HEK293T (cell line): ENCODE measurements around the gene NDUFB8.
A peak's percentile ranks its signal among the peaks of the same experiment; 100 is the strongest.

Experiments
- CTCF ChIA-PET: fragments of 350-600 bp; formaldehyde crosslinking; extraction: SDS; loops from one replicate; lab custom pipeline; 2021; ENCODE audit warnings: antibody characterized with exemption, inconsistent platforms; lab: Yijun Ruan, JAX
- POLR2A ChIA-PET: fragments of 350-600 bp; formaldehyde crosslinking; extraction: SDS; loops from one replicate; lab custom pipeline; 2020; ENCODE audit warnings: antibody characterized with exemption, inconsistent platforms; lab: Yijun Ruan, JAX
- DNase-seq: peaks from one replicate; pipeline ENCODE4 v3.0.0; 2012; ENCODE audit warnings: mixed read lengths; ENCODE audit errors: extremely low spot score
- ARNT ChIP-seq: fragments of 450-650 bp; IDR thresholded peaks from 2 replicates; pipeline ENCODE4 v1.6.1; 2017; ENCODE audit warnings: mild to moderate bottlenecking
- BHLHE40 ChIP-seq: fragments of 450-650 bp; IDR thresholded peaks from 2 replicates; pipeline ENCODE4 v1.6.1; 2016; ENCODE audit warnings: mild to moderate bottlenecking, moderate library complexity, borderline replicate concordance
- CTBP1 ChIP-seq: fragments of 450-650 bp; IDR thresholded peaks from 2 replicates; pipeline ENCODE4 v1.6.1; 2016; ENCODE audit warnings: borderline replicate concordance
- ELF4 ChIP-seq: fragments of 450-650 bp; IDR thresholded peaks from 2 replicates; pipeline ENCODE4 v1.6.1; 2017; ENCODE audit warnings: antibody characterized with exemption
- FOXA1 ChIP-seq: fragments of 450-650 bp; IDR thresholded peaks from 2 replicates; pipeline ENCODE4 v1.6.1; 2016; ENCODE audit warnings: mild to moderate bottlenecking
- FOXK2 ChIP-seq: fragments of 450-650 bp; IDR thresholded peaks from 2 replicates; pipeline ENCODE4 v1.6.1; 2016; ENCODE audit warnings: mild to moderate bottlenecking
- FOXM1 ChIP-seq: fragments of 450-650 bp; IDR thresholded peaks from 2 replicates; pipeline ENCODE4 v1.6.1; 2017; ENCODE audit warnings: mild to moderate bottlenecking, borderline replicate concordance
- HDGF ChIP-seq: fragments of 450-650 bp; IDR thresholded peaks from 2 replicates; pipeline ENCODE4 v1.6.1; 2017; ENCODE audit warnings: antibody characterized with exemption, borderline replicate concordance
- L3MBTL2 ChIP-seq: fragments of 450-650 bp; conservative IDR thresholded peaks from 2 replicates; pipeline ENCODE4 v1.6.1; 2016; ENCODE audit warnings: mild to moderate bottlenecking
- LEF1 ChIP-seq: fragments of 450-650 bp; IDR thresholded peaks from 2 replicates; pipeline ENCODE4 v1.6.1; 2017; ENCODE audit warnings: mild to moderate bottlenecking, borderline replicate concordance
- NFRKB ChIP-seq: fragments of 450-650 bp; IDR thresholded peaks from 2 replicates; pipeline ENCODE4 v1.6.1; 2016; ENCODE audit warnings: mild to moderate bottlenecking, moderate library complexity
- PKNOX1 ChIP-seq: fragments of 450-650 bp; IDR thresholded peaks from 2 replicates; pipeline ENCODE4 v1.6.1; 2016
- SP1 ChIP-seq: fragments of 450-650 bp; IDR thresholded peaks from 2 replicates; pipeline ENCODE4 v1.6.1; 2017
- SUZ12 ChIP-seq: fragments of 450-650 bp; IDR thresholded peaks from 2 replicates; pipeline ENCODE4 v1.6.1; 2016; ENCODE audit warnings: mild to moderate bottlenecking
- TARDBP ChIP-seq: fragments of 450-650 bp; IDR thresholded peaks from 2 replicates; pipeline ENCODE4 v1.6.1; 2016
- ZNF384 ChIP-seq: fragments of 450-650 bp; IDR thresholded peaks from 2 replicates; pipeline ENCODE4 v1.6.1; 2016

NDUFB8 gene

GRCh38 chr10:100565206-100565985 is 35.7 kb upstream of the NDUFB8 start:
- CTCF ChIA-PET: no interaction called here
- no peak for DNase-seq
- TF ChIP-seq BHLHE40 (no peak), L3MBTL2 (no peak), ELF4 (no peak), SP1 (no peak), PKNOX1 (no peak), LEF1 (no peak), FOXK2 (no peak), FOXA1 (no peak), NFRKB (no peak), SUZ12 (no peak), ZNF384 (no peak), CTBP1 (no peak), ARNT (no peak), FOXM1 (no peak), TARDBP (no peak), HDGF (no peak)
- POLR2A ChIA-PET: no interaction called here

DNA sequence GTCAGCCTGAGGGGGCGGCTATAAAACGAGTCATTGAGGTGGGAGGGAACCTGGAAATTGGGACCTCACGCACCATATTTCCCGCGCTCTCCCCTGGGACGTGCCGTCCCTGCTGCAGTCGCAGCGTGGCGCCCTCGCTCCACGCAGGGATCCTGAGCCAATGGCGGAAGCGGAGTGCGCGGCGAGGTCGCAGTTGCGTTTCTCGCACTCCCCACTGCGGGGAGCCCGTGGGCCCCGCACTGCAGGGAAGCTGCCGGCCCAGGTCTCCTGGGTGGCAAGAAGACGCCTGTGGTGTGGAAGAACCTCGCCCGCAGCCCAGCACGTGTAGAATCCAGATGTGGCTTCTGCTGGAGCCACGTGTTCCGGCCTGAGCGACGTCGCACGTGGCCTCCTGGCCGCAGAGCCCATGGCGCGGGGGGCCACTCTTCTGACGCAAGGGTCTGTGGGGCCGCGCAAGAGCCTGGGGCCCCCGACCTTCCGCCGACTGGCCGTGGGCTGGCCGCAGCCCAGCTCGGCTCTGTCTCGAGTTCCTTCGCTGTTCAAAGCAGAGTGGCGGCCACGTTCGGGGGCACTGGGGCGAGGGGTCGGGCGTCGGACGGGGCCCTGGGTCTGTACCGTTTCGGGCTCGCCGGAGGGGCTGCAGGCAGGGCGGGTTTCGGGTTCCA is 32.5 kb upstream of the NDUFB8 start:
- DNase-seq: peak; percentile 87
- ChIA-PET POLR2A (interaction anchor here (1.9 kb wide), 1 partner anchor 181 kb away, joined by 4 read pairs; no protein-coding TSS in a partner anchor), CTCF (interaction anchor here (0.6 to 2.2 kb wide), 12 partner anchors 7 to 530 kb away, joined by 3 to 22 read pairs (median 4); no protein-coding TSS in a partner anchor)
- TF ChIP-seq FOXK2 (no peak), FOXM1 (no peak), BHLHE40 (no peak), HDGF (no peak), L3MBTL2 (peak; percentile 81), SUZ12 (no peak), TARDBP (no peak), FOXA1 (no peak), ARNT (0 out of 2 replicates have a peak, but pooled peaks have one; percentile 21), PKNOX1 (no peak), NFRKB (no peak)

- CTCF ChIA-PET: interaction anchor here (1.1 to 1.6 kb wide), 6 partner anchors 9 to 327 kb away, joined by 3 to 11 read pairs (median 3); no protein-coding TSS in a partner anchor
- POLR2A ChIA-PET: interaction anchor here (1.4 kb wide), 1 partner anchor 25 kb away, joined by 6 read pairs; the partner anchor contains the start of gene HIF1AN
- no peak for DNase-seq
- 0 out of 2 replicates have a peak, but pooled peaks have one; percentile 7 for TF ChIP-seq PKNOX1
- TF ChIP-seq L3MBTL2: no peak
Observed at GRCh38 chr10:100561005-100561404, 31.3 kb upstream of the NDUFB8 start.

DNA sequence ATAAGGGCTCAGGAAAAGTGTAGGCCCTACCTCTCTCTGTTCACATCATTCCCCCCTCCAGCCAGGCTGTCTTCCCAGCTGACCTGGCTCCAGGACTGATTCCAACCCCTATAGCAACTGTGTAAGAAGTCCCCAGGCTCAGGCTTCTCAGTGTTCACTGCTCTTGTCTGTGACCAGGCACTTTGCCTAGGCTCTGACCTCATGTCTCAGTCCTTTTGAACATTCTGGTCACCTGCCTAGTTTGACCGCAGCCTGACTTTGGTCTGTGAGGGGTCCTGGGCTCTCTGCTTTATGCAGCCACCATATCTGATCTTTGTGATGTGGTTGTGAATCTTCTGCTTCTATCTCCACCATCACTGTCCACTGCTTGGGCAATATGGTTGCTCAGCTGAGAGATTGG is 30.6 kb upstream of the NDUFB8 start:
- ChIA-PET POLR2A (interaction anchor here (1.4 kb wide), 1 partner anchor 25 kb away, joined by 6 read pairs; the partner anchor contains the start of gene HIF1AN), CTCF (interaction anchor here (1.1 to 1.6 kb wide), 6 partner anchors 10 to 328 kb away, joined by 3 to 11 read pairs (median 3); no protein-coding TSS in a partner anchor)
- DNase-seq: no peak

DNA sequence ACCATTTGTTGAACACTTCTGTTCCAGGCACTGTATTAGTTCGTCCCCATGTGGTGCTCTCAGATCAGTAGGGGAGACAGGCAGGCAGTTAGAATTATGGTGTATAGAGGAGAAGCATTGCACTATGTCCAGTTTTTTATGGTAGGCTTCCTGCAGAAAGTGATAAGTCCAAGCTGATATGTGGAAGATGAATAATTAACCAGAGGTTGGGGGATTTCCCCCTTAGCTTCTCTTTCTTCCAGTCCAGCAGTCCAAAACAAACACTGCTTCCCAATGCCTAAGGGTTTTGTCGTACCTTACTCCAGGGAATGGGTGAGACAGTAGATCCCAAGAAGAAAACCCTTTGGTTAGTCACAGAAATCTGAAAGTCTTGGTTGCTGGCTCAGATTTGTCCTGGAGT is 25.2 kb upstream of the NDUFB8 start:
- ChIA-PET CTCF (interaction anchor here (0.9 kb wide), 1 partner anchor 8 kb away, joined by 3 read pairs; no protein-coding TSS in a partner anchor), POLR2A (no interaction called here)
- DNase-seq: no peak
- TF ChIP-seq LEF1 (no peak), ZNF384 (no peak), HDGF (no peak), SUZ12 (no peak), SP1 (no peak), ELF4 (no peak), TARDBP (no peak), FOXK2 (no peak), FOXM1 (no peak), CTBP1 (no peak), NFRKB (no peak), ARNT (no peak), L3MBTL2 (no peak), PKNOX1 (no peak)

More for the DNA sequence above, 30.6 kb upstream of the NDUFB8 start:
- TF ChIP-seq SP1 (no peak), ELF4 (no peak), FOXK2 (no peak), TARDBP (no peak), FOXM1 (no peak), FOXA1 (no peak), L3MBTL2 (no peak)
